WTC11 (cell line): ENCODE data around the gene PTPRH. TPM values are rescaled to one million over a fixed set of nuclear protein-coding genes. Genes with fewer than 3 reads are reported as not detected.

Experiments
- ATAC-seq: fragments of 200-7000 bp; cut with Tn5 transposase; 2 replicates; pipeline ENCODE4 v1.10.0; 2021; ENCODE audit warnings: mild to moderate bottlenecking, moderate library complexity
- CTCF ChIA-PET: fragments of 300-600 bp; sonication (Branson Sonifier 250); formaldehyde crosslinking; loops from one replicate; lab custom pipeline; 2021; ENCODE audit warnings: antibody characterized with exemption; lab: Charles Lee
- POLR2A ChIA-PET: fragments of 350-600 bp; sonication (Branson Sonifier 250); formaldehyde crosslinking; loops from one replicate; lab custom pipeline; 2021; ENCODE audit warnings: antibody characterized with exemption; lab: Charles Lee
- DNase-seq: peaks from one replicate; pipeline ENCODE4 v3.0.0; 2021; ENCODE audit warnings: low spot score
- H3K27ac Mint-ChIP-seq: 2 replicates; pipeline ENCODE4 v1.8.0; 2021; ENCODE audit warnings: mixed read lengths
- H3K27me3 Mint-ChIP-seq: 2 replicates; pipeline ENCODE4 v1.8.0; 2021; ENCODE audit warnings: low read depth, mild to moderate bottlenecking, moderate library complexity, mixed read lengths
- H3K36me3 Mint-ChIP-seq: 2 replicates; pipeline ENCODE4 v1.8.0; 2021; ENCODE audit warnings: mixed read lengths
- H3K4me1 Mint-ChIP-seq: 2 replicates; pipeline ENCODE4 v1.8.0; 2022; ENCODE audit warnings: mixed read lengths
- H3K4me3 Mint-ChIP-seq: 2 replicates; pipeline ENCODE4 v1.8.0; 2021; ENCODE audit warnings: mild to moderate bottlenecking, moderate library complexity, mixed read lengths
- H3K9me3 Mint-ChIP-seq: 2 replicates; pipeline ENCODE4 v1.8.0; 2021; ENCODE audit warnings: mixed read lengths
- AFF4 ChIP-seq: sonication (generic); formaldehyde crosslinking; IDR thresholded peaks from 2 replicates; pipeline ENCODE4 v1.8.1; 2023; ENCODE audit warnings: mild to moderate bottlenecking, missing genetic modification reagents, borderline replicate concordance
- CBFB ChIP-seq: sonication (generic); formaldehyde crosslinking; IDR thresholded peaks from 2 replicates; pipeline ENCODE4 v1.8.1; 2022; ENCODE audit warnings: mild to moderate bottlenecking, low read depth, missing genetic modification reagents
- CREB1 ChIP-seq: sonication (generic); formaldehyde crosslinking; IDR thresholded peaks from 2 replicates; pipeline ENCODE4 v1.8.0; 2023; ENCODE audit warnings: mild to moderate bottlenecking, missing genetic modification reagents
- ELF4 ChIP-seq: sonication (generic); formaldehyde crosslinking; IDR thresholded peaks from 2 replicates; pipeline ENCODE4 v1.8.1; 2022; ENCODE audit warnings: low read depth, mild to moderate bottlenecking, moderate library complexity, missing genetic modification reagents
- HMGA2 ChIP-seq: fragments of 250-450 bp; sonication (Bioruptor Pico); IDR thresholded peaks from 2 replicates; pipeline ENCODE4 v1.4.0; 2021; ENCODE audit warnings: mild to moderate bottlenecking, moderate library complexity
- HMGXB4 ChIP-seq: sonication (generic); formaldehyde crosslinking; IDR thresholded peaks from 2 replicates; pipeline ENCODE4 v1.8.1; 2023; ENCODE audit warnings: mild to moderate bottlenecking, moderate library complexity, missing genetic modification reagents
- MLX ChIP-seq: sonication (generic); formaldehyde crosslinking; IDR thresholded peaks from 2 replicates; pipeline ENCODE4 v1.8.1; 2023; ENCODE audit warnings: mild to moderate bottlenecking, missing genetic modification reagents, moderate library complexity
- MXD4 ChIP-seq: fragments of 250-450 bp; sonication (Bioruptor Pico); IDR thresholded peaks from 2 replicates; pipeline ENCODE4 v1.8.0; 2021; ENCODE audit warnings: mild to moderate bottlenecking, moderate library complexity, borderline replicate concordance
- RORB ChIP-seq: fragments of 250-450 bp; sonication (Bioruptor Pico); IDR thresholded peaks from 2 replicates; pipeline ENCODE4 v1.9.0; 2021; ENCODE audit warnings: mild to moderate bottlenecking
- SMAD3 ChIP-seq: sonication (generic); formaldehyde crosslinking; IDR thresholded peaks from 2 replicates; pipeline ENCODE4 v1.8.0; 2022; ENCODE audit warnings: missing genetic modification reagents, mild to moderate bottlenecking, borderline replicate concordance
- USF1 ChIP-seq: sonication (generic); formaldehyde crosslinking; IDR thresholded peaks from 2 replicates; pipeline ENCODE4 v1.8.0; 2022; ENCODE audit warnings: mild to moderate bottlenecking, missing genetic modification reagents
- USF2 ChIP-seq: sonication (generic); formaldehyde crosslinking; IDR thresholded peaks from 2 replicates; pipeline ENCODE4 v1.8.1; 2023; ENCODE audit warnings: mild to moderate bottlenecking, missing genetic modification reagents, moderate library complexity
- ZNF138 ChIP-seq: sonication (generic); formaldehyde crosslinking; conservative IDR thresholded peaks from 2 replicates; pipeline ENCODE4 v1.8.1; 2022; ENCODE audit warnings: mild to moderate bottlenecking, moderate library complexity, missing genetic modification reagents
- ZNF219 ChIP-seq: sonication (generic); formaldehyde crosslinking; IDR thresholded peaks from 2 replicates; pipeline ENCODE4 v1.8.0; 2023; ENCODE audit warnings: missing genetic modification reagents, mild to moderate bottlenecking, borderline replicate concordance
- ZNF281 ChIP-seq: sonication (generic); formaldehyde crosslinking; IDR thresholded peaks from 2 replicates; pipeline ENCODE4 v1.8.0; 2023; ENCODE audit warnings: mild to moderate bottlenecking, missing genetic modification reagents
- ZNF396 ChIP-seq: fragments of 250-450 bp; sonication (Bioruptor Pico); IDR thresholded peaks from 2 replicates; pipeline ENCODE4 v1.8.0; 2021; ENCODE audit warnings: mild to moderate bottlenecking, moderate library complexity, borderline replicate concordance
- ZNF416 ChIP-seq: fragments of 250-450 bp; sonication (Bioruptor Pico); IDR thresholded peaks from 2 replicates; pipeline ENCODE4 v1.9.0; 2021; ENCODE audit warnings: mild to moderate bottlenecking, inconsistent platforms
- ZNF425 ChIP-seq: fragments of 250-450 bp; sonication (Bioruptor Pico); conservative IDR thresholded peaks from 2 replicates; pipeline ENCODE4 v1.9.0; 2021; ENCODE audit warnings: mild to moderate bottlenecking
- total RNA-seq: library from RNA; stranded (reverse); gene quantifications from 3 replicates; pipeline ENCODE4 v1.2.3, GENCODE V29; 2021

PTPRH gene
- total RNA-seq, 1 experiment from 2014 or later, result 0.63 TPM

- TF ChIP-seq ZNF396 (CRISPR knock-in tag) (no peak), CREB1 (CRISPR knock-in tag) (no peak), ZNF425 (CRISPR knock-in tag) (no peak), MXD4 (CRISPR knock-in tag) (no peak), HMGXB4 (CRISPR knock-in tag) (no peak), SMAD3 (CRISPR knock-in tag) (no peak), AFF4 (CRISPR knock-in tag) (no peak), MLX (CRISPR knock-in tag) (no peak), ZNF281 (CRISPR knock-in tag) (no peak), RORB (CRISPR knock-in tag) (no peak), ZNF416 (CRISPR knock-in tag) (no peak)
- TF ChIP-seq, all 79 proteins: peak for 0
- H3K27ac Mint-ChIP-seq, result no peak overlapping the region
- DNase-seq (no peak), ATAC-seq (no peak)
- no peaks in the 10 kb centered on the region for H3K9me3 Mint-ChIP-seq
- H3K27me3 Mint-ChIP-seq, result peaks cover 50% of the 10 kb centered on the region
- no peaks in the 10 kb centered on the region for H3K36me3 Mint-ChIP-seq
- CTCF ChIA-PET, result no interaction called here
- no peak overlapping the region for H3K4me3 Mint-ChIP-seq
- peaks cover 4% of the 10 kb centered on the region; the same call in 1 of the 2 replicates for H3K4me1 Mint-ChIP-seq
- POLR2A ChIA-PET, result no interaction called here
These were observed 20.7 kb downstream of the PTPRH start for GRCh38 chr19:55188625-55189024.

GRCh38 chr19:55186080-55186479, 23.2 kb downstream of the PTPRH start:
- H3K4me3 Mint-ChIP-seq, result no peak overlapping the region
- no peak for ATAC-seq
- H3K4me1 Mint-ChIP-seq, result peaks cover 4% of the 10 kb centered on the region; the same call in 1 of the 2 replicates
- POLR2A ChIA-PET, result no interaction called here
- H3K36me3 Mint-ChIP-seq, result no peaks in the 10 kb centered on the region
- H3K27me3 Mint-ChIP-seq, result peaks cover 53% of the 10 kb centered on the region
- no peak for DNase-seq
- no peaks in the 10 kb centered on the region for H3K9me3 Mint-ChIP-seq
- no peak overlapping the region for H3K27ac Mint-ChIP-seq
- CTCF ChIA-PET, result no interaction called here
- no peak for TF ChIP-seq ZNF219 (CRISPR knock-in tag)
- TF ChIP-seq HMGA2 (CRISPR knock-in tag), result no peak
- no peak for TF ChIP-seq ELF4
- TF ChIP-seq CBFB, result no peak
- no peak for TF ChIP-seq USF2 (CRISPR knock-in tag)
- no peak for TF ChIP-seq AFF4 (CRISPR knock-in tag)
- TF ChIP-seq ZNF138 (CRISPR knock-in tag), result no peak
- TF ChIP-seq USF1, result no peak
